PFSK-1 (cell line): Measurements from ENCODE around the gene HOATZ.

ENCODE experiments used
- SIN3A ChIP-seq: IDR thresholded peaks from 2 replicates; pipeline ENCODE4 v1.6.1; 2012; ENCODE audit warnings: mild to moderate bottlenecking, low read length, moderate library complexity, borderline replicate concordance; ENCODE audit not compliant: insufficient read depth
- TF ChIP-seq, protein P1 (sequence below), 2 experiments: IDR thresholded peaks; 2 replicates each; pipeline versions ENCODE4 v1.6.1 to v1.8.0; 2011 to 2012; ENCODE audit warnings: low read depth in 2 of 2, low read length in 2 of 2, control low read depth in 1 of 2, inconsistent platforms in 1 of 2, mild to moderate bottlenecking in 1 of 2, moderate library complexity in 1 of 2; ENCODE audit not compliant: insufficient read depth in 1 of 2

DNA sequence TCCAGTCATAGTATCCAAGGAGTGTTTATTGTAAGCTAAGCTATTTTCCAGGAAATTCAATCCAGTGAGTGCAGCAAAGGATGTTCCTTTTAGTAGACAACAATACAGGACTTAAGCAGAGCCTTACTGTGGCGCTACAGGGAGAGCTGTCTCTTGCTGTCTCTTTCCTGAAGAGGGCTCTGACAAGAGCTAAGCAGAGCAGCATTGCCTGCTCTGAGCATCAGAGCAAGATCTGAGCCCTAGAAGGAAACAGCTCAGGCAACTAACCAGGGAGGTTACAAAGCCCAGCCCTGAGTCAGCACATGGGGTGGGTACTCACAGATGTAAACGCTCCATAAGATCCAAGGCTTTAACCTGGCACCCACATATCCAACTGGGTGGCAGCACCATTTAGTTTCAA lies 33.9 kb downstream of the HOATZ start:
- TF ChIP-seq, protein P1, sequence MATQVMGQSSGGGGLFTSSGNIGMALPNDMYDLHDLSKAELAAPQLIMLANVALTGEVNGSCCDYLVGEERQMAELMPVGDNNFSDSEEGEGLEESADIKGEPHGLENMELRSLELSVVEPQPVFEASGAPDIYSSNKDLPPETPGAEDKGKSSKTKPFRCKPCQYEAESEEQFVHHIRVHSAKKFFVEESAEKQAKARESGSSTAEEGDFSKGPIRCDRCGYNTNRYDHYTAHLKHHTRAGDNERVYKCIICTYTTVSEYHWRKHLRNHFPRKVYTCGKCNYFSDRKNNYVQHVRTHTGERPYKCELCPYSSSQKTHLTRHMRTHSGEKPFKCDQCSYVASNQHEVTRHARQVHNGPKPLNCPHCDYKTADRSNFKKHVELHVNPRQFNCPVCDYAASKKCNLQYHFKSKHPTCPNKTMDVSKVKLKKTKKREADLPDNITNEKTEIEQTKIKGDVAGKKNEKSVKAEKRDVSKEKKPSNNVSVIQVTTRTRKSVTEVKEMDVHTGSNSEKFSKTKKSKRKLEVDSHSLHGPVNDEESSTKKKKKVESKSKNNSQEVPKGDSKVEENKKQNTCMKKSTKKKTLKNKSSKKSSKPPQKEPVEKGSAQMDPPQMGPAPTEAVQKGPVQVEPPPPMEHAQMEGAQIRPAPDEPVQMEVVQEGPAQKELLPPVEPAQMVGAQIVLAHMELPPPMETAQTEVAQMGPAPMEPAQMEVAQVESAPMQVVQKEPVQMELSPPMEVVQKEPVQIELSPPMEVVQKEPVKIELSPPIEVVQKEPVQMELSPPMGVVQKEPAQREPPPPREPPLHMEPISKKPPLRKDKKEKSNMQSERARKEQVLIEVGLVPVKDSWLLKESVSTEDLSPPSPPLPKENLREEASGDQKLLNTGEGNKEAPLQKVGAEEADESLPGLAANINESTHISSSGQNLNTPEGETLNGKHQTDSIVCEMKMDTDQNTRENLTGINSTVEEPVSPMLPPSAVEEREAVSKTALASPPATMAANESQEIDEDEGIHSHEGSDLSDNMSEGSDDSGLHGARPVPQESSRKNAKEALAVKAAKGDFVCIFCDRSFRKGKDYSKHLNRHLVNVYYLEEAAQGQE (IDR thresholded peaks at IDR 0.05; ENCODE audit: insufficient read depth in 1 of 2, low read depth in 2 of 2, low read length in 2 of 2) = no peak
- no peak for TF ChIP-seq SIN3A
